Keratinocyte (primary cell): ENCODE results near the gene CTIF. TPM values are rescaled to one million over a fixed set of nuclear protein-coding genes. Genes with fewer than 3 reads are reported as not detected.

Source experiments
- DNase-seq: peaks from one replicate; pipeline ENCODE4 v3.0.0-alpha.2; 2011; ENCODE audit warnings: low read depth, missing footprints, low spot score
- FAIRE-seq: peaks from 2 replicates; lab custom pipeline; 2011; peaks lifted over from hg19 to GRCh38; lab: Jason Lieb, UNC
- H2AFZ ChIP-seq: 2 replicates; pipeline ENCODE4 v1.6.0; 2012; ENCODE audit warnings: low read length, control low read depth, inconsistent platforms; ENCODE audit not compliant: control insufficient read depth
- H3K27ac ChIP-seq: 2 replicates; pipeline ENCODE4 v1.5.1; 2011; ENCODE audit warnings: low read length; ENCODE audit not compliant: control insufficient read depth, insufficient read depth
- H3K27me3 ChIP-seq: 3 replicates; pipeline ENCODE4 v1.6.0; 2011; ENCODE audit warnings: low read length; ENCODE audit not compliant: control insufficient read depth, insufficient read depth; ENCODE audit errors: extremely low read depth
- H3K36me3 ChIP-seq, 2 experiments: 2 replicates in 1 of 2; 3 replicates in 1 of 2; pipeline ENCODE4 v1.5.1; 2011; ENCODE audit warnings: low read length in 2 of 2, mild to moderate bottlenecking in 1 of 2; ENCODE audit not compliant: control insufficient read depth in 2 of 2, insufficient read depth in 2 of 2; ENCODE audit errors: extremely low read depth in 1 of 2
- H3K4me1 ChIP-seq: 3 replicates; pipeline ENCODE4 v1.5.1; 2011; ENCODE audit warnings: low read length; ENCODE audit not compliant: control insufficient read depth, insufficient read depth; ENCODE audit errors: extremely low read depth
- H3K4me2 ChIP-seq: 3 replicates; pipeline ENCODE4 v1.6.0; 2011; ENCODE audit warnings: low read depth, low read length; ENCODE audit not compliant: control insufficient read depth, insufficient read depth; ENCODE audit errors: extremely low read depth
- H3K4me3 ChIP-seq, 3 experiments: fragments of 200-600 bp in 1 of 3; sonication (generic) in 1 of 3; 2 replicates in 2 of 3; 3 replicates in 1 of 3; pipeline ENCODE4 v1.5.1; 2011 to 2016; ENCODE audit warnings: low read length in 3 of 3, mild to moderate bottlenecking in 3 of 3, control low read depth in 2 of 3, inconsistent platforms in 1 of 3, low read depth in 1 of 3, mixed read lengths in 1 of 3, mixed run types in 1 of 3, moderate library complexity in 1 of 3; ENCODE audit not compliant: control insufficient read depth in 2 of 3, insufficient read depth in 2 of 3; ENCODE audit errors: extremely low read depth in 1 of 3
- H3K79me2 ChIP-seq: 2 replicates; pipeline ENCODE4 v1.6.0; 2012; ENCODE audit warnings: low read length; ENCODE audit not compliant: control insufficient read depth, insufficient read depth
- H3K9ac ChIP-seq: 3 replicates; pipeline ENCODE4 v1.6.0; 2011; ENCODE audit warnings: low read length; ENCODE audit not compliant: control insufficient read depth, insufficient read depth; ENCODE audit errors: extremely low read depth
- H3K9me1 ChIP-seq: 3 replicates; pipeline ENCODE4 v1.6.0; 2011; ENCODE audit warnings: low read length; ENCODE audit not compliant: control insufficient read depth, insufficient read depth; ENCODE audit errors: extremely low read depth
- H3K9me3 ChIP-seq: 2 replicates; pipeline ENCODE4 v1.5.1; 2012; ENCODE audit warnings: low read depth, low read length; ENCODE audit not compliant: control insufficient read depth
- H4K20me1 ChIP-seq: 3 replicates; pipeline ENCODE4 v1.6.0; 2011; ENCODE audit warnings: low read length; ENCODE audit not compliant: control insufficient read depth, insufficient read depth; ENCODE audit errors: extremely low read depth
- CTCF ChIP-seq, 3 experiments: IDR thresholded peaks in 1 of 3; conservative IDR thresholded peaks in 1 of 3; optimal IDR thresholded peaks in 1 of 3; 2 replicates in 2 of 3; 3 replicates in 1 of 3; pipeline versions ENCODE3 to v1.5.1; 2011; ENCODE audit warnings: low read length in 3 of 3, mild to moderate bottlenecking in 3 of 3, moderate library complexity in 2 of 3, control low read depth in 1 of 3, inconsistent platforms in 1 of 3; ENCODE audit not compliant: insufficient read depth in 2 of 3; ENCODE audit errors: extremely low read depth in 1 of 3
- EZH2 ChIP-seq: IDR thresholded peaks from one replicate; pipeline ENCODE4 v1.6.1; 2012; ENCODE audit warnings: inconsistent platforms, mild to moderate bottlenecking, low read length, moderate library complexity
- dilution Hi-C: fragments of 300-500 bp; cut with MboI; formaldehyde crosslinking; loops from one replicate; pipeline ENCODE4 v1.7.0; 2020; ENCODE audit warnings: low sequenced_read_pairs; ENCODE audit not compliant: extremely low pct_ligation_motif_present
- polyA plus RNA-seq, 5 experiments: library from polyadenylated mRNA; depleted of rRNA in 3 of 5; stranded (reverse) in 3 of 5; stranded (forward) in 1 of 5; unstranded in 1 of 5; fragments of >200 nt; gene quantifications; 1 replicate in 1 of 5; 2 replicates in 3 of 5; 3 replicates in 1 of 5; pipeline versions ENCODE4 v1.2.1 to v1.2.3, GENCODE V29; 2011 to 2012; ENCODE audit warnings: missing spikeins in 2 of 5, low read depth in 1 of 5, low replicate concordance in 1 of 5

CTIF gene
- polyA plus RNA-seq, 1 donor (not counting 4 experiments of a cell fraction or from before 2014, with no cell fraction given): 15.0 TPM

- Histone ChIP-seq H3K9me3 (no peaks in the 10 kb centered on the region), H3K4me3 (no peak overlapping the region), H3K9me1 (no peaks in the 10 kb centered on the region), H3K4me1 (peaks cover 3% of the 10 kb centered on the region), H3K36me3 (peaks cover 0 to 13% of the 10 kb centered on the region in 2 experiments), H3K27me3 (no peaks in the 10 kb centered on the region), H2AFZ (no peak overlapping the region), H3K79me2 (no peaks in the 10 kb centered on the region), H3K27ac (no peak overlapping the region), H3K9ac (no peak overlapping the region), H4K20me1 (no peaks in the 10 kb centered on the region), H3K4me2 (no peak overlapping the region)
- dilution Hi-C loops: no loop called here
- TF ChIP-seq EZH2: no peak
- TF ChIP-seq CTCF (optimal IDR thresholded peaks at IDR 0.05 in 1 of 3, IDR thresholded peaks at IDR 0.05 in 1 of 3, conservative IDR thresholded peaks at IDR 0.05 in 1 of 3; ENCODE audit: extremely low read depth in 1 of 3, insufficient read depth in 2 of 3, low read length in 3 of 3): no peak
- no peak for FAIRE-seq
- DNase-seq: no peak
Observed at GRCh38 chr18:48824231-48824970, 285.6 kb downstream of the CTIF start.

GRCh38 chr18:48825101-48825745 lies 286.4 kb downstream of the CTIF start:
- H4K20me1 ChIP-seq: no peaks in the 10 kb centered on the region
- H3K4me2 ChIP-seq: no peak overlapping the region
- TF ChIP-seq EZH2 (no peak), CTCF (optimal IDR thresholded peaks at IDR 0.05 in 1 of 3, IDR thresholded peaks at IDR 0.05 in 1 of 3, conservative IDR thresholded peaks at IDR 0.05 in 1 of 3; ENCODE audit: extremely low read depth in 1 of 3, insufficient read depth in 2 of 3, low read length in 3 of 3) (no peak)
- H3K27ac ChIP-seq: no peak overlapping the region
- H3K9ac ChIP-seq: no peak overlapping the region
- H3K9me1 ChIP-seq: no peaks in the 10 kb centered on the region
- H3K79me2 ChIP-seq: no peaks in the 10 kb centered on the region
- DNase-seq: no peak
- H3K4me3 ChIP-seq: no peak overlapping the region
- no peak overlapping the region for H2AFZ ChIP-seq
- no peaks in the 10 kb centered on the region for H3K9me3 ChIP-seq
- no peak for FAIRE-seq
- peaks cover 0 to 8% of the 10 kb centered on the region in 2 experiments for H3K36me3 ChIP-seq
- no peaks in the 10 kb centered on the region for H3K27me3 ChIP-seq
- dilution Hi-C loops: no loop called here
- peaks cover 3% of the 10 kb centered on the region for H3K4me1 ChIP-seq
